Fibroblast of villous mesenchyme (primary cell): ENCODE results near the gene GCN1. TPM values are rescaled to one million over a fixed set of nuclear protein-coding genes. Genes with fewer than 3 reads are reported as not detected.
A peak's percentile ranks its signal among the peaks of the same experiment; 100 is the strongest.

Experiments used
- DNase-seq: peaks from one replicate; pipeline ENCODE4 v3.0.0-alpha.2; 2010; ENCODE audit warnings: low read depth
- H3K4me3 ChIP-seq: 2 replicates; pipeline ENCODE4 v1.5.1; 2011; ENCODE audit warnings: low read depth, mild to moderate bottlenecking, low read length
- CTCF ChIP-seq: IDR thresholded peaks from 2 replicates; pipeline ENCODE4 v1.5.1; 2012; ENCODE audit warnings: low read depth, mild to moderate bottlenecking, low read length; ENCODE audit not compliant: insufficient read depth
- total RNA-seq: library from RNA; depleted of rRNA; stranded (reverse); fragments of >200 nt; gene quantifications from 2 replicates; pipeline ENCODE4 v1.2.3, GENCODE V29; 2012

GCN1 gene
- total RNA-seq, 1 donor, result 210 TPM

- DNase-seq, result no peak
- TF ChIP-seq CTCF, result no peak
- no peak overlapping the region for H3K4me3 ChIP-seq
Observed at GRCh38 chr12:120132054-120132836, 62.3 kb downstream of the GCN1 start.

GRCh38 chr12:120131116-120131515 is 63.4 kb downstream of the GCN1 start:
- no peak overlapping the region for H3K4me3 ChIP-seq
- TF ChIP-seq CTCF, result no peak
- DNase-seq, result no peak

- TF ChIP-seq CTCF, result no peak
- H3K4me3 ChIP-seq, result no peak overlapping the region
- DNase-seq, result no peak
Observed at GRCh38 chr12:120130011-120130410, 64.5 kb downstream of the GCN1 start.

- peak; percentile 18 for DNase-seq
- H3K4me3 ChIP-seq, result no peak overlapping the region
- TF ChIP-seq CTCF, result no peak
Observed at GRCh38 chr12:120126635-120127005, 67.9 kb downstream of the GCN1 start.

GRCh38 chr12:120125792-120126634 is 68.5 kb downstream of the GCN1 start:
- no peak for TF ChIP-seq CTCF
- H3K4me3 ChIP-seq, result no peak overlapping the region
- DNase-seq, result peak; percentile 17

- H3K4me3 ChIP-seq, result no peak overlapping the region
- no peak for DNase-seq
- no peak for TF ChIP-seq CTCF
Observed at GRCh38 chr12:120125029-120125428, 69.5 kb downstream of the GCN1 start.
